Keratinocyte (primary cell): ENCODE data around the gene TKFC. TPM values are rescaled to one million over a fixed set of nuclear protein-coding genes. Genes with fewer than 3 reads are reported as not detected.

Experiments
- DNase-seq: peaks from one replicate; pipeline ENCODE4 v3.0.0-alpha.2; 2011; ENCODE audit warnings: low read depth, missing footprints, low spot score
- FAIRE-seq: peaks from 2 replicates; lab custom pipeline; 2011; peaks lifted over from hg19 to GRCh38; lab: Jason Lieb, UNC
- H2AFZ ChIP-seq: 2 replicates; pipeline ENCODE4 v1.6.0; 2012; ENCODE audit warnings: low read length, control low read depth, inconsistent platforms; ENCODE audit not compliant: control insufficient read depth
- H3K27ac ChIP-seq: 2 replicates; pipeline ENCODE4 v1.5.1; 2011; ENCODE audit warnings: low read length; ENCODE audit not compliant: control insufficient read depth, insufficient read depth
- H3K27me3 ChIP-seq: 3 replicates; pipeline ENCODE4 v1.6.0; 2011; ENCODE audit warnings: low read length; ENCODE audit not compliant: control insufficient read depth, insufficient read depth; ENCODE audit errors: extremely low read depth
- H3K36me3 ChIP-seq, 2 experiments: 2 replicates in 1 of 2; 3 replicates in 1 of 2; pipeline ENCODE4 v1.5.1; 2011; ENCODE audit warnings: low read length in 2 of 2, mild to moderate bottlenecking in 1 of 2; ENCODE audit not compliant: control insufficient read depth in 2 of 2, insufficient read depth in 2 of 2; ENCODE audit errors: extremely low read depth in 1 of 2
- H3K4me1 ChIP-seq: 3 replicates; pipeline ENCODE4 v1.5.1; 2011; ENCODE audit warnings: low read length; ENCODE audit not compliant: control insufficient read depth, insufficient read depth; ENCODE audit errors: extremely low read depth
- H3K4me2 ChIP-seq: 3 replicates; pipeline ENCODE4 v1.6.0; 2011; ENCODE audit warnings: low read depth, low read length; ENCODE audit not compliant: control insufficient read depth, insufficient read depth; ENCODE audit errors: extremely low read depth
- H3K4me3 ChIP-seq, 3 experiments: fragments of 200-600 bp in 1 of 3; sonication (generic) in 1 of 3; 2 replicates in 2 of 3; 3 replicates in 1 of 3; pipeline ENCODE4 v1.5.1; 2011 to 2016; ENCODE audit warnings: low read length in 3 of 3, mild to moderate bottlenecking in 3 of 3, control low read depth in 2 of 3, inconsistent platforms in 1 of 3, low read depth in 1 of 3, mixed read lengths in 1 of 3, mixed run types in 1 of 3, moderate library complexity in 1 of 3; ENCODE audit not compliant: control insufficient read depth in 2 of 3, insufficient read depth in 2 of 3; ENCODE audit errors: extremely low read depth in 1 of 3
- H3K79me2 ChIP-seq: 2 replicates; pipeline ENCODE4 v1.6.0; 2012; ENCODE audit warnings: low read length; ENCODE audit not compliant: control insufficient read depth, insufficient read depth
- H3K9ac ChIP-seq: 3 replicates; pipeline ENCODE4 v1.6.0; 2011; ENCODE audit warnings: low read length; ENCODE audit not compliant: control insufficient read depth, insufficient read depth; ENCODE audit errors: extremely low read depth
- H3K9me1 ChIP-seq: 3 replicates; pipeline ENCODE4 v1.6.0; 2011; ENCODE audit warnings: low read length; ENCODE audit not compliant: control insufficient read depth, insufficient read depth; ENCODE audit errors: extremely low read depth
- H3K9me3 ChIP-seq: 2 replicates; pipeline ENCODE4 v1.5.1; 2012; ENCODE audit warnings: low read depth, low read length; ENCODE audit not compliant: control insufficient read depth
- H4K20me1 ChIP-seq: 3 replicates; pipeline ENCODE4 v1.6.0; 2011; ENCODE audit warnings: low read length; ENCODE audit not compliant: control insufficient read depth, insufficient read depth; ENCODE audit errors: extremely low read depth
- CTCF ChIP-seq, 3 experiments: IDR thresholded peaks in 1 of 3; conservative IDR thresholded peaks in 1 of 3; optimal IDR thresholded peaks in 1 of 3; 2 replicates in 2 of 3; 3 replicates in 1 of 3; pipeline versions ENCODE3 to v1.5.1; 2011; ENCODE audit warnings: low read length in 3 of 3, mild to moderate bottlenecking in 3 of 3, moderate library complexity in 2 of 3, control low read depth in 1 of 3, inconsistent platforms in 1 of 3; ENCODE audit not compliant: insufficient read depth in 2 of 3; ENCODE audit errors: extremely low read depth in 1 of 3
- EZH2 ChIP-seq: IDR thresholded peaks from one replicate; pipeline ENCODE4 v1.6.1; 2012; ENCODE audit warnings: inconsistent platforms, mild to moderate bottlenecking, low read length, moderate library complexity
- dilution Hi-C: fragments of 300-500 bp; cut with MboI; formaldehyde crosslinking; loops from one replicate; pipeline ENCODE4 v1.7.0; 2020; ENCODE audit warnings: low sequenced_read_pairs; ENCODE audit not compliant: extremely low pct_ligation_motif_present
- polyA plus RNA-seq, 5 experiments: library from polyadenylated mRNA; depleted of rRNA in 3 of 5; stranded (reverse) in 3 of 5; stranded (forward) in 1 of 5; unstranded in 1 of 5; fragments of >200 nt; gene quantifications; 1 replicate in 1 of 5; 2 replicates in 3 of 5; 3 replicates in 1 of 5; pipeline versions ENCODE4 v1.2.1 to v1.2.3, GENCODE V29; 2011 to 2012; ENCODE audit warnings: missing spikeins in 2 of 5, low read depth in 1 of 5, low replicate concordance in 1 of 5

Gene TKFC
- polyA plus RNA-seq, 1 donor (not counting 4 experiments of a cell fraction or from before 2014, with no cell fraction given): 15.4 TPM

- no peak for DNase-seq
- H3K27ac ChIP-seq: no peak overlapping the region
- no peak for TF ChIP-seq CTCF (optimal IDR thresholded peaks at IDR 0.05 in 1 of 3, IDR thresholded peaks at IDR 0.05 in 1 of 3, conservative IDR thresholded peaks at IDR 0.05 in 1 of 3; ENCODE audit: extremely low read depth in 1 of 3, insufficient read depth in 2 of 3, low read length in 3 of 3)
- no peak for TF ChIP-seq EZH2
- dilution Hi-C loops: no loop called here
- no peaks in the 10 kb centered on the region for H3K79me2 ChIP-seq
- H2AFZ ChIP-seq: no peak overlapping the region
- H3K4me2 ChIP-seq: no peak overlapping the region
- H4K20me1 ChIP-seq: peaks cover 10% of the 10 kb centered on the region
- H3K9ac ChIP-seq: no peak overlapping the region
- H3K27me3 ChIP-seq: peaks cover 14% of the 10 kb centered on the region
- no peaks in the 10 kb centered on the region for H3K9me3 ChIP-seq
- no peak overlapping the region for H3K4me3 ChIP-seq
- no peak for FAIRE-seq
- peaks cover 23 to 27% of the 10 kb centered on the region in 2 experiments for H3K36me3 ChIP-seq
- peaks cover 3% of the 10 kb centered on the region for H3K9me1 ChIP-seq
- H3K4me1 ChIP-seq: peaks cover 32% of the 10 kb centered on the region
Observed at GRCh38 chr11:61298663-61299244, 34.3 kb upstream of the TKFC start.

- H3K4me2 ChIP-seq: no peak overlapping the region
- H4K20me1 ChIP-seq: peaks cover 13% of the 10 kb centered on the region
- DNase-seq: no peak
- H2AFZ ChIP-seq: no peak overlapping the region
- H3K9me1 ChIP-seq: peaks cover 3% of the 10 kb centered on the region
- H3K4me1 ChIP-seq: peaks cover 14% of the 10 kb centered on the region
- H3K4me3 ChIP-seq: no peak overlapping the region
- H3K79me2 ChIP-seq: no peaks in the 10 kb centered on the region
- H3K9me3 ChIP-seq: no peaks in the 10 kb centered on the region
- no peaks in the 10 kb centered on the region for H3K27me3 ChIP-seq
- FAIRE-seq: no peak
- H3K36me3 ChIP-seq: peaks cover 36 to 45% of the 10 kb centered on the region in 2 experiments
- TF ChIP-seq EZH2: no peak
- TF ChIP-seq CTCF (optimal IDR thresholded peaks at IDR 0.05 in 1 of 3, IDR thresholded peaks at IDR 0.05 in 1 of 3, conservative IDR thresholded peaks at IDR 0.05 in 1 of 3; ENCODE audit: extremely low read depth in 1 of 3, insufficient read depth in 2 of 3, low read length in 3 of 3): no peak
- H3K27ac ChIP-seq: no peak overlapping the region
- dilution Hi-C loops: no loop called here
- H3K9ac ChIP-seq: no peak overlapping the region
Observed at GRCh38 chr11:61302550-61302949, 30.5 kb upstream of the TKFC start.
